Esophagus squamous epithelium (tissue), 4 donors: ENCODE results near the gene RNF103.

Source experiments
- CTCF ChIP-seq, 6 experiments: fragments of 450-650 bp in 4 of 6; fragments of 200-600 bp in 2 of 6; sonication (generic) in 2 of 6; IDR thresholded peaks; one replicate each; pipeline ENCODE4 v1.5.1; 2016 to 2019; ENCODE audit warnings: antibody characterized with exemption in 6 of 6, mild to moderate bottlenecking in 4 of 6, moderate library complexity in 4 of 6
- POLR2A ChIP-seq, 4 donors: fragments of 450-650 bp; IDR thresholded peaks; one replicate each; pipeline ENCODE4 v1.6.1; 2017; ENCODE audit warnings: antibody characterized with exemption in 4 of 4, mild to moderate bottlenecking in 4 of 4, moderate library complexity in 3 of 4

GRCh38 chr2:86610871-86611270 lies 12.8 kb downstream of the RNF103 start:
- TF ChIP-seq CTCF (IDR thresholded peaks at IDR 0.05), result no peak
- TF ChIP-seq POLR2A (IDR thresholded peaks at IDR 0.05), result no peak
